Hematopoietic multipotent progenitor cell treated with erythropoietin and hydrocortisone succinate and interleukin-3 and kit ligand, for 4 days (in vitro differentiated cells): ENCODE results near the gene DHRS1.
"Not testable (repeated sequence)": the region's sequence is repeated elsewhere in the genome, so short reads cannot be mapped to it uniquely, and the experiment has no call there.

ENCODE experiments used
- DNase-seq: peaks from one replicate; pipeline ENCODE4 v3.0.0-alpha.2; 2015

Gene DHRS1

DNA sequence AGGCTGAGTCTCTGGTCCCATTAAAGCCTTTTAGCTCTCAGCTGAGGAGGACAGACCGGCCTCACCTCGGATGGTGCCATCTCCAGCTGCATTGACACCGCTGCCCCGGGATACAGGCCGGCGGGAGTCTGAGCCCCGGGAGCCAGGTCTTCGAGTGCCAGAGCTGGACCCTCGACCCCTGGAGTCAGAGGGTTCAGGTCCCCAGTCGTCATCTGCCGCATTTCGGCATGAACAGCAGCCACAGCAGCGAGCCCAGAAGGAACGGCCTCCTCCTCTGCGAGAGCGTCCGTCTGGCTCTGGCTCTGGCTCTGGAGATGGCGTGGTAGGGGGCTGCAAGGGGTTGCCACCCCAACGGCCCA is 37.6 kb downstream of the DHRS1 start:
- no peak for DNase-seq

DNA sequence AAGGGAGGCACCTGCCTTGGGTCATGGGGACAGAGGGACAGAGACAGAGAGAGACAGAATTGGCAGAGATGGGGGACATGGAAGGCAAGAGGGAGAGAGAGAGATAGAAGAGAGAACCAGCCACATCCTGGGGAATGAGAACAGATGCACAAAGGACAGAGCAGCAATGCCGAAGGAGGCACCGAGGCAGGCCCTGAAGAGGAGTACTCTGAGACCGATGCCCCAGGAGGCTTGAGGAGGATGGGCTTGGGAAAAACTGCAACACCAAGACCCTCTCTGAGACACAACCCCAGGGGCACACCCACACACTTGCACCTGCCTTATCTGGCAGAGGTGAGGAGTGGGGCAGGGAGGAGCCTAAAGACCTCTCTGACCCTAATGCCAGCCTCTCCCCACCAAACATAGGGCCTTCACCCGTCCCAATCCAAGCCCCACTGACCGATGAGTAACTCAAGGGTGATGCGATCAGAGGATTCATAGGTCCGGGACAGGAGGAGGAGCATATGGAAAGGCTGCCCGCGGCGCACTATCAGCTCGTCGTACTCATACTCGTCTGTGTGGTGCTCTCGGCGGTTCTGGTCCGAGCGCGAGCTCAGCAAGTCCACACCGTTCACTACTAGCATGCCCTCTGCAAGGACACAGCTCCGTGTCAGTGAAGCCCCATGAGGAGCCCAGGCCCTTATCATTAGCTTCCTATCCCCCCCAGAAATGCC is 38.2 kb downstream of the DHRS1 start:
- DNase-seq: no peak

DNA sequence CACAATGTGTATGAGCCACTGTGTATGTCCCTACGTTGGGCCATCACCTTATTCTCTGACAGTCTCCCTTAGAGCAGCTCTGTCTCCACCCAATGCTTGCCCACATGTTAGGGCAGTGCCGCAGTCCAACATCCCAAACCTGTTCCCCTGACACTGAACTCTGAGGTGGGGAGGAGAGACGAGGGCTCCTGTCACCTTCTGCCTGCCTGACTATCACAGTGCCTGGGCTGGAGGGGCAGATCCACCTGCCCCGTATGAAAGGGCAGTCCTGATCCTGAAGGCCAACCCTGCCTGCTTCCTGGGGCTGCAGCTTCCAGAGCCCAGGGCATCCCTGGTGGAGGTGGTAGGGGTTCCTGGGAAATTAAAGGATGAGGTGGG is 38.8 kb downstream of the DHRS1 start:
- no peak for DNase-seq

DNA sequence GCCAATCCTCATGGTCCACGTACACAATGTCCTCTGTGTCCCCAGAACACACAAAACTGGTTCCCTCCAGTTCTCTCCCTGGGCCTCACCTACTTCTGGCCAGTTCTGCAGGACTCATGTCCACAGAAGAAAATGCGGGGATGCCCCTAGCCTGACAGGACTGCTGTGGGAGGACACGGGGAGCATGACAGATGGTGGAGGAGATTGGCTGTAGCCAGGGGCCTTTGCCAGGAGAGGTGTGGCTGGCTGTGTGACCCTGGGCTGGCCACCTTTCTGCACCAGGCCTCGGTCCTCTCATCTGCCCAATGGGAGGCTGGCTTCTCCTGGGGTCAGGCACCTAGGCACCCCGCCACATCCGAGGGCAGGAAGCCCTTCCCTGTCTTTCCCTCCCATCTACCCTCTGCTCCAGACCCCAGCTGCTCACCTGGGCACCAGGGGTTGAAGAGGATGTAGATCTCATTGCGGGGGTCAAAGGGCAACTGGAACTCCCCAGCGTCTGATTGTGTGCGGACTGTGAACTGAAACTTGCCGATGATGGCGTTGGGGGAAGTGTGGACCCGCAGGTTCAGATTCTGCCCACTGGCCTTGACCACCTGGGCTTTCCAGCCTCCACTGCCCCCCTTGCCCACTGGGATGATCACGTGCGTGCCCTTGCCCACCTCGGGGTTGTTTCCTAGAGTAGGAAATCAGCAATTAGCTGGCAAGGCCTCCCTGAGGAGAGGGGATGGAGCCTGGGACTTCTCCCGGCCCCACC is 39.4 kb downstream of the DHRS1 start:
- no peak for DNase-seq

DNA sequence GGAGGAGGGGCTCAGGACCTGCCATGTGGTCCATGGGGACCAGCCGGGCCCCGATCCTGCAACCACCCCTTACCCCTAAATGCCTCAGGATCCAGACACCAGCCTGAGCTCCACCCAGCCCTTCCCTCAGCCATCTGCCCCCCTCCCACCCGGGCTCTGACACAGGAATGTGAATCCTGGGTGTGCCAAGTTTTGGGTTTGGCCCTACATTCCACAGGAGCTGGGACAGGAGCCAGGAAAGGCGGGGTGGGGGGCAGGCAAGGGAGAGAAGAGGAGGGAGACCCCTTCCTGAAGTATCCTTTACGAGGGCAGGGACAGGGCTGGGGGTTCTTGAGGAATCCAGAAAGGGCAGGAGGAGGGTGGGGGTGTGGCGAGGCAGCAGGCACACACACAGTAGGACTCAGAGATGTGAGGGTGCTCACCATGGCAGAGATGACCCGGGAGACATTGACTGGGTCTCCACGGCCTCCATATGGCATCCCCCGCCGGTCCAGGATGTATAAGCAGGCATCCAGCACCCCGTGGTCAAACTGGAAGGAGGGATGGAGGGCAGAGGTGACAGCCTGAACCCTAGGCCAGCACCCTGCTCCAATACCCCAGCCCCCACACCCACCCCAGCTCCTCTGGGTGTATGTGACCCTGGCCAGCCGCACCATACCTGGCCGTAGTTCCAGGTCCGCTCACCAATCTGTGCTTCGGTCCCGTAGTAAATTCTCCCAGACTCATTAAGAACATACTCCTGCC is 40.1 kb downstream of the DHRS1 start:
- no peak for DNase-seq

DNA sequence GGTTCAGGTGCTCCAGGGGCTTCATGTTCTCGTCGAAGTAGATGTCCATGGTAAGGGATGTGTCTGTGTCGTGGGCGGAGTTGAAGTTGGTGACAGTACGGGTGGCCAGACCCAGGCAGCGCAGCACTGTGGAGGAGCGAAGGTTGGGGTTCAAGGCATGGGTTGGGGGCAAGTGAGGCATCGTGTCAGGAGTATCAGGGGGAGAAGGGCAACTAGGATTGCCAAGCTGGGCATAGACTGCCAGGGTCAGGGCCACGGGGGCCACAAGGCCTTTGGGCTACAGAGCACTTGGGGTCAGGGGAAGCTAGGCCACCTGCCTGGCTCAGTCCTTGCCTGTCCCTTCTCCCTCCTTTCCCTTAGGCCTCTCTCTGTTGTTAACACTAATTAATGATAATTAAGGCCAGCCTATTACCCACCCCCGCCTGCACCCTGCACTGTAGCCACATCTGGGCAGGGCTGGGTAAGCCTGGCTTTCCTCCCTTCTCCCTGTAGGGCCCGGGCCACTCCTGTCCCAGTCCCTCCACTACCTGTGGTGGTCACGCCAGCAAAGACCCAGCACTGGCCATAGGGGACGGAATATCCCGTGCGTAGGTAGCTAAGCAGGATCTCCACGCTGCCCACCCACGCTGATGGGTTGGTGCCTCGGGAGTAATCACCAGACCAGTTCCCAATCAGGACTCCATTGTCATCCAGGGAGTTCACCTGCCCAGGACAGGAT is 40.9 kb downstream of the DHRS1 start:
- no peak for DNase-seq

DNA sequence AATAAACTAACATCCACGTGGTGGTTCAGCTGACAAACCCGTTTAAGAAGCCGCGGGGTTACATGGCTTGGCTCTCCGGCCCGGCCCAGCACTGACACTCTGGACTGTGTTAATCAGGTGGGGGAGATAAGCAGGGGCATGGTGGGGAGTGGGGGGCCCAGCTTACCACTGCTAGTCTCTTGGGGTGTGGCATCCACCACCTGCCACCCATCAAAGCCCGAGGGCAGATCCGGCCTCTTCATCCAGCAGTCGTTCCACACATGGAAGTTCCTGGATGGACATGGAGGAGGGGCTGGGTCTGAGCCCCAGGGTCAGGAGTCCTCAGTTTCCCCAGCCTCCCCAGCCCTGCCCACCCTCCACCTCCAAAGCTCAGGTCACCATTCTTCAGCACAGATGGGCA is 41.5 kb downstream of the DHRS1 start:
- DNase-seq: no peak

DNA sequence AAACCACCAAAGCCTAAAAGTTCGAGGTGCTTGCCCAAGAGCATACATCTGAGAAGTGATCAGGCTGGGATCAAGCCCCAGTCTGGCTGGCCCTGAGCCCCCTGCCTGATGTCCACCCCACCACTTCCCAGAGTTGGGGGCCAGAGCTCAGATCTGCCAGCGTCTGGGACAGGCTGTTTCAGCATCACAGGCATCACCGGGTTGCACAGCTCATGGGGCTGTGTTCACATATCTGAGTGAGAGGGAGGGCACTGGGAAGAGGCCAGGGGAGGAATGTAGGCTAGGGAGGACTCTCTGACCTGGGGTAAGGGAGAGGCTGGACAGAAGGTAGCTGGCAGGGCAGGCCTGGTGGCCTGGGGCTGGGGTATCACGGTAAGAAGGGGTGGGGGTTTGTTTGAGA is 42.6 kb downstream of the DHRS1 start:
- no peak for DNase-seq

DNA sequence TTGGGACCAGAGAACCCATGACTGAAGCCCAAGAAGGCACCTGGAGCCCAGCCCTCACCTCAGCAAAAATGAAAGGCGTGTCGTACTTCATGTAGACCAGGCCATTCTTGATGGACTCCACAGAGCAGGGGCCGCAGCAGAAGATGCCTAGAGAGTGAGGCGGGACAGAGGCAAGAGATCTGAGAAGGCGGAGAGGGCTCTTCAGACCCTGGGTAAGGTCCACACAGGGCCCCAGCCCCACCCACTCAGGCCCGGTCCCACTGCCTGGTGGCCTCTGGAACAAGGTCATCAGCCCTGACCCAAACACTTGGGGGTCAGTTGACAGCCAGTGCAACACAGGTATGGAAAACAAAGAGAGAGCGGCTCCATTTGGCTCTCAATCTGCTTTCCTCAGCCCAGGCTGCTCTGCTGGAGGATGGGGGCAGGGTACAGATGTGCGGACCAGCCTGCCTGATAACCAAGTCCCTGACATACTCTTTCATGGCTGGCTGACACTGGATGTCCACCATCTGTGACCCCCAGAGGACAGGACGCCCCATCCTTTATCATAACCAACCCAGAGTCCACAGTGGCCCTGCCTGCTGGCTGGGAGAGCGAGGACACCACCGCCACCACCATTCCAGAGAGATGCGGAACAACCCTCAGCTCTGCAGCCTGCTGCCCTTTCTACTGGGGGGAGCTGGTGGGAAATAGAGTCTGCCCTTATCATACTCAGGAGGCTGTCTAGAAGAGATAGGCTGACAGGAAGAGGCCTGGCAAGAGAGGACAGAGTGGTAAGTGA is 43.5 kb downstream of the DHRS1 start:
- peak; percentile 89 for DNase-seq

DNA sequence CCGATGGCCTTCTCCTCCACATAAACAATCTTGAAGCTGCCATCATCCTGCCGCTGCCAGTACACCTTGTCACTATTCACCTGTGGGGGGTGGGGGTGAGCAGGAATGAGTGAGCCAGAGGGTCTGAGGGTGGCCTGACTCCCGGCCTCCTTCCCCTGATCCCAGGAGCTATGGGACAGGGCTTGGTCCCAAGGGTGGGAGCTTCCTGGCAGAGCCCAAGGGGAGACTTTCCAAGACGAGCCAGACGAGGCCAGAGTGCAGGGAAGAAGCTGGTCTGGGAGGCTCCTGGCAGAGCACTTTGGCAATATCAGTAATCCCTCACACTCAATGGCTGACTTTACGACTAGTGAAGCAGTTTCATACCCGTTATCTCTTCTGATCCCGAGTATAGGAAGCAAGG is 44.1 kb downstream of the DHRS1 start:
- DNase-seq: no peak

DNA sequence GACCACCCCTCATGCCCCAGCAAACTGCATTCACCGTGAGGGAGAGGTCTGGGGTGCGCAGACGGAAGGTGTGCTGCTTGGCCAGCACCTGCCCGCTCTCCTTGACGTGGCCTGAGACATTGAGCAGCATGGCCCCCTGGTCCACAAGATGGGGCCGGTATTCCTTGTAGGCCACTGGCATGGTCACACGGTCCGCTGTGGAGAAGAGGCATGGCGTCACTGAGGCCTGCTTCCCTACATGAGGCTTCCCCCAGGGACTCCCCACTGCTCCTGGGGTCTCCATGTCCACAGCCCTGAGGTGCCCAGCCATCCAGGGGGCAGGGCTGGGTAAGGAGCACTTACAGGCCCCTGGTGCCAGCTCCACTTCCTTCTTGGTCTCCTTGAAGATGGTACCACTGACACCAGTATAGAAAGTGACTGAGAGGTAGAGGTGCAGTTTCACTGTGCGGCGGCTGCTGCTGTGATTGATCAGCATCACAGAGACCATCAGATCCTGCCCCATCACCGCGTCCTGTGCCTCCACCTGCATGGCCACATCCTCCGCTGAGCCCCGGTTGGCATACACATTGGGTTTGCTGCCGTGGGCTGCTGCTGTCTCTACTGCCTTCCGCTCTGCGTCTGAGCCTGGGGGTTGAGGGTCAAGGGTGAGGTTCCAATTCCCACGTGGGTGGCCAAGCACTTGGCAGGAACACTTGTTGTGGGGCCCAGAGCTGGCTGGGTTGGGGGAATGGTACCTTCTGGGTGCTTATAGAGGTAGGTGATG is 44.8 kb downstream of the DHRS1 start:
- no peak for DNase-seq

DNA sequence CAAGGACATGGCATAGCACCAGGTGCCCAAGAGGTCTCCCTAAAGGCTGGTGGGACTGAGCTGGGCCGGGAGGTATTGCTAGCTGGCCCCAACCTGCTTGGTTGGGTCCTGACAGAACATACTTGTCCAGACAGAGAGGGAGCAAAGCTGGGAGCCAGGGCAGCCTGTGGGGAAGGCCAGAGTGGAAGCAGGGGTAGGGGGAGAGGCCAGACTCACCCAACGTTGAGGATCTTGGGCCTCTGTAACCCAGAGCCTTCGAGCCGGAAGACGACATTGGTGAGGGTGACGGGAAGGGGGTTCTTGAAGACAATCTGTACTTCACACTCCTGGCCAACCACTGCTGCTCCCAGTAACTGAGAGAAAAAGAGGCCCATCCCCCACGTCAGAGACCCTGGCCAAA is 45.6 kb downstream of the DHRS1 start:
- no peak for DNase-seq

DNA sequence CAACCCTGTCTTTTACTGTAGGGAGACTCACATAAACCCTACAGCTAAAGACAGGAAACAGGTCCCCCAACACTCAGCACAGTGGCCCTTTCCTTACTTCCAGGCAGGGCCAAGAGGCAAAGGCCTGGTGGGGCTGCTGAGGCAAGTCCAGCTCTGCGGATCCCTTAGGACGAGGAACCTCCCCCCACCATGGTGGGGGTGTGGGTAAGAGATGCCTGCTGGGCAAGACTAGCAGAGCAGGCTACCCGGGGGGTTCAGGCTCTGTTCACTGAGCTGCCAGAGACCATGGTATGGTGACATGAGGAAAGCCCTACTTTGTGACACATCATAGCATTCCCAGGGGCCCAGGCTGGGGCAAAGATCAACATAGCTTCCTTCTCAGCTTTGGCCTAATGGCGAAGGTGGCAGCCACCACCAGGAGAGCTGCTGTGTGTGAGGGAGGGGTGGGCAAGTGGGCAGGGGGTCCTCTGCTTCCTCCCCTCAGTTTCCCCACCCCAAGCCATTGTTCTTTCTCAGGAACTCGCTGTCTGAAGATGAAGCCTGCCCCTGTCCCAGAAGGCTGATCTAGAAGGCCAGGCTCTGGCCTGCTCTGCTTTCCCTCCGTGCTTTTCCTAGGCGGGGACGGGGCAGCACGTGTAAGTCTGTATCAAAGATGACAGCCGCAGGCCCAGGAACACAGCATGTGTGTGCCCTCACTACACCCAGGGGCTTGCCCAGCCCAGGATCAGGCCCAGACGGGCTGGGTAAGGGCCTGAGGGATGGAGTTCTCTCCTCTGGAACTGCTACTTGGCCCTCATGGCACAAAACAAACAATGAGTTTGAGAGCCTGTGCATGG is 47.1 kb downstream of the DHRS1 start:
- no peak for DNase-seq

DNA sequence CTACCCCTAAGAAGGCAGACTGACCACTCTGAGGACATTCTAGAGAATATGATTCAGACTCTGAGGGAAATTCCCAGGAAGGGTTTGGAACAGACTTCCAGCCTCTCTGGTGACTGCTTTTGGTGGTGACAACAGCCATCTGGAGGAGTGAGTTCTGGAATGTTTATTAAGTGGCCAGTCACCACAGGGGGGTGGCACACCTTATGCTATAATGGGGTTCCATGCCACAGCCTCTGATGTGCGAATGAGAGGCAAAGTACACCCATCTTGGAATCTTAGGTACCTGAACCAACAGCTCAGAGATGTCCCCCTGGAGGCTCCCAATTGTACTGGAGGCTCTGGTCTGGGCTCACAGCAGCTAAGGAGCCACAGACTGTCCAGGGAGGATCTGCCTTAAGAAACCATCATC is 47.7 kb downstream of the DHRS1 start:
- no peak for DNase-seq

DNA sequence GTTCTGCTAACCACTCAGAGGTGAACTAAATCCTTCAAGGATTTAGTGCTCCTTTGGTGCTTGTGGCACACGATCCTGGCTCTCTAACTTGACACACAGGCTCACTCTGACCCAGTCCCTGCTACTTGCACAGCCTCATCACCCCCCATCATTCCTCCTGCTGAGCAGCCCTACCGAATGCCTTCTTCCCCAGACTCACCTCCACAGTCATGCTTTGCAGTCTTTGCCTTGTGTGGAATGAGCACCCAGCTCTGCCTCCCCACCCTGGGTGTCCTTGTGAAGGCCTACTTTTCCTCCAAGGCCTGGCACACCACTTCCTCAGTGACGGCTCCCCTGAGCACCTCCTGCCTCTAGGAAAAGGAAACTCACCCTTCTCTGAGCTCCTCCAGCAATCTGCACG is 49.2 kb downstream of the DHRS1 start:
- no peak for DNase-seq

DNA sequence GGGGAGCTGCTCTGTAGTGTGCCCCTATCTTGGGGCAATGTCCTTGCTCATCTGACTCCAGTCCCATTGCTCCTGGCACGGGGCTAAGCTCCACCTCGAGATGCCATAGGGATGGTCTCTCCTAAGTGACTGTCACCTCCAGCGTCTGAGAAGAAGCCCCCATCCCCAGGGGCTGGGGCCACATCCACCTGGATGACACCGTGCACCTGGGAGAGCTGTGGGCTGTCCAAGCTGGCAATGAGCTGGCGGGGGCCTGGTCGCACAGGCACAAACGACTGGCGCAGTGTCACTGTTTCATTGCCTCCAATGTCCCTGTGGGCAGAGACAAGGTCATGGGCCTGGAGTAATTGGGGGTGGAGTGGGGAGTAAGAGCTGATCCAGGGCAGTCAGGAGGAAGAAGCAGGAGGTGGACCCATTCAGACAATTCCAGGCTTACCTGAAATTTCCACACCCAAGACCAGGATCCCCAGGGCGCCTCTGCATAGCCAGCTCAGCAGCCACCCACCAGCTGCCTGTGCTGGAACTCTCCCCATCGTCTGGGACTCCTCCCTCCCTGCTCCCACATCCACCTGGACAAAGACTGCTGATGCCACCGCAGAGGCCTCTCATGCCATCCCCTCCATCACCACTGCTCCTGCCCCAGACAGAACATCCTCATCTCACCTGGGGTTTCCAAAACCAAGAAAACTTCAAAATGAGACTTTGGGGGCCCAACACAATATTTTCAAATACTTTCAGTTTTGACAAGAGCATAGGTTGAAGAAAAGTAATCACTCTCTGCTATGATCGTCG is 50.2 kb downstream of the DHRS1 start:
- no peak for DNase-seq

DNA sequence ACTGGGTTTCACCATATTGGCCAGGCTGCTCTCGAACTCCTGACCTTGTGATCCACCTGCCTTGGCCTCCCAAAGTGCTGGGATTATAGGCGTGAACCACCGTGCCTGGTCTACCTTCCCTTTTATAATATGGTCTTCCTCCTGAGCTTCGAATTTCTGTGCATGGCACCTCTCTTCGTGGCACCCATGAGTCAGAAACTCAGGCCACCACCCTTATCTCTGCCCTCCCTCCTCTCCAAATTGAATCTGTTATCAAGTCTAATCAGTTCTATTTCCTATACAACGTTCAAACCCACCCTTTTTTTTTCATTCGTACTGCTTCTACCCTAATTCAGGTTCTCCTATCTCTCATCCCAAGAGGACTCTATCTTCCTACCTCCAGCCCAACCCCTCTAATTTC is 52.2 kb downstream of the DHRS1 start:
- peak; percentile 61 for DNase-seq

DNA sequence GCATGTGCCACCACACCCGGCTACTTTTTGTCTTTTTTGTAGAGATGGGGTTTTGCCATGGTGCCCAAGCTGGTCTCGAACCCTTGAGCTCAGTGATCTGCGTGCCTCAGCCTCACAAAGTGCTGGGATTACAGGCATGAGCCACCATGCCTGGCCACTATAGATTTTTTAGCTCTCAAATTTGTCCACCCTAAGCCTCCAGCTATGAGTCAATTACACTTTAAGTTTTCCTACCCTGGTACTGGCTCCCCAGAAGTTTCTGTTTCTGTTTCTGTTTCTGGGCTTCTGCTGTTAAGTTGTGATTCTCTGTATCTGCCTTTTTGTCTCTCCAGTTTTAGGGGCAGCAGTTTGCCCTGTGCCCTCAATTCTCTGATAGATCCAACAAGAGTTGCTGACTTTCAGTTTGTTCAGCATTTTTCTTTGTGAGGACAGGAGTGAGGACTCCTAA is 52.8 kb downstream of the DHRS1 start:
- DNase-seq: no peak

DNA sequence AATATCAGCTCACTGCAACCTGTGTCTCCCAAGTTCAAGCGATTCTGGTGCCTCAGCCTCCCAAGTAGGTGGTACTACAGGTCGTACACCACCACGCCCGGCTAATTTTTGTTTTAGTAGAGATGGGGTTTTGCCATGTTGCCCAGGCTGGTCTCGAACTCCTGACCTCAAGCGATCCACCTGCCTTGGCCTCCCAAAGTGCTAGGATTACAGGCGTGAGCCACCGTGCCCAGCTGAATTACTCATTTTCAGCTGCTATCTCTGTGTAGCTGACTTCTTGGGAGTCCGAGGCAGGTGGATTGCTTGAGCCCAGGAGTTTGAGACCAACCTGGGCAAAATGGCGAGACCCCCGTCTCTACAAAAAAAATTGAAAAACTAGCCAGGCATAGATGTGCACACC is 54.2 kb downstream of the DHRS1 start:
- not testable (repeated sequence) for DNase-seq

DNA sequence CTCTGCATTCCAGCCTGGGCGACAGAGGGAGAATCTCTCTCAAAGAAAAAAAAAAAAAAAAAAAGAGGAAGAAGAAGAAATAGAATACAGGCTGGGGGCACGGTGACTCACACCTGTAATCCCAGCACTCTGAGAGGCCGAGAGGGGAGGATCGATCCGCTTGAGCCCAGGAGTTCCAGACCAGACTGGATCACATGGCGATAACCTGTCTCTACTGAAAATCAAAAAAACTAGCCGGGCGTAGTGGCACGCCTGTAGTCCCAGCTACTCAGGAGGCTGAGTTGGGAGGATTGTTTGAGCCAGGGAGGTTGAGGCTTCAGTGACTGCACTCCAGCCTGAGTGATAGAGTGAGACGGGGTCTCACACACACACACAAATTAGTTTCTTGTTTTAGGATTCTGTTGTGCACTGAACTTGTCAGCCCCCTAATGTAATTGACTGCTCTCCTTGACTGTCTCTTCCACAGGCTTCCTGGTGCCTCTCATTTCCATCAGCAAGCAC is 56.2 kb downstream of the DHRS1 start:
- DNase-seq: no peak
